IPS DF 6.9 (cell line): ENCODE results near the gene FREM2.

ENCODE experiments used
- DNase-seq: peaks from one replicate; pipeline ENCODE4 v3.0.0-alpha.2; 2013; ENCODE audit warnings: low read depth, low spot score
- H3K27ac ChIP-seq: one replicate; pipeline ENCODE4 v1.5.1; 2013; ENCODE audit warnings: low read length, control low read depth
- H3K27me3 ChIP-seq: 2 replicates; pipeline ENCODE4 v1.6.1; 2013; ENCODE audit warnings: mild to moderate bottlenecking, low read length; ENCODE audit not compliant: control insufficient read depth, insufficient read depth
- H3K36me3 ChIP-seq: 2 replicates; pipeline ENCODE4 v1.6.1; 2013; ENCODE audit warnings: low read length; ENCODE audit not compliant: control insufficient read depth, insufficient read depth
- H3K4me1 ChIP-seq: 2 replicates; pipeline ENCODE4 v1.6.1; 2013; ENCODE audit warnings: low read length; ENCODE audit not compliant: control insufficient read depth, insufficient read depth
- H3K4me3 ChIP-seq: 2 replicates; pipeline ENCODE4 v1.5.1; 2013; ENCODE audit warnings: mild to moderate bottlenecking, low read length
- H3K9me3 ChIP-seq: 2 replicates; pipeline ENCODE4 v1.6.1; 2013; ENCODE audit warnings: low read length, inconsistent platforms; ENCODE audit not compliant: control insufficient read depth, insufficient read depth
- WGBS: extraction: QIAGEN DNeasy Blood & Tissue Kit; methylation state at CpG from one replicate; pipeline ENCODE4 v1.1.7; 2013; ENCODE audit warnings: mixed read lengths, missing lambda C conversion rate; ENCODE audit not compliant: insufficient read length, insufficient coverage; 5-methylcytosine and 5-hydroxymethylcytosine counted together

The FREM2 gene

GRCh38 chr13:38862443-38862842 lies 175.6 kb downstream of the FREM2 start:
- Histone ChIP-seq H3K4me3 (no peak overlapping the region), H3K27me3 (no peaks in the 10 kb centered on the region), H3K4me1 (no peaks in the 10 kb centered on the region), H3K27ac (no peak overlapping the region), H3K36me3 (no peaks in the 10 kb centered on the region), H3K9me3 (no peaks in the 10 kb centered on the region)
- no CpG with 5 or more reads among the region's 2 CpGs for WGBS
- DNase-seq: no peak

GRCh38 chr13:38863536-38863935 lies 176.7 kb downstream of the FREM2 start:
- no peak for DNase-seq
- Histone ChIP-seq H3K4me3 (no peak overlapping the region), H3K36me3 (no peaks in the 10 kb centered on the region), H3K9me3 (no peaks in the 10 kb centered on the region), H3K4me1 (no peaks in the 10 kb centered on the region), H3K27ac (no peak overlapping the region), H3K27me3 (no peaks in the 10 kb centered on the region)
- no CpG with 5 or more reads among the region's 3 CpGs for WGBS

- no peak for DNase-seq
- WGBS: no CpG with 5 or more reads among the region's 1 CpG
- Histone ChIP-seq H3K27ac (no peak overlapping the region), H3K4me1 (no peaks in the 10 kb centered on the region; the same call in 1 of the 2 replicates), H3K27me3 (no peaks in the 10 kb centered on the region), H3K4me3 (no peak overlapping the region), H3K9me3 (no peaks in the 10 kb centered on the region), H3K36me3 (no peaks in the 10 kb centered on the region)
Measured at GRCh38 chr13:38866649-38867048, 179.8 kb downstream of the FREM2 start.

GRCh38 chr13:38868399-38868798 lies 181.5 kb downstream of the FREM2 start:
- no CpG with 5 or more reads among the region's 3 CpGs for WGBS

GRCh38 chr13:38868870-38869269 lies 182.0 kb downstream of the FREM2 start:
- Histone ChIP-seq H3K27me3 (no peaks in the 10 kb centered on the region), H3K4me1 (no peaks in the 10 kb centered on the region; the same call in 1 of the 2 replicates), H3K9me3 (no peaks in the 10 kb centered on the region), H3K36me3 (no peaks in the 10 kb centered on the region), H3K4me3 (no peak overlapping the region), H3K27ac (no peak overlapping the region)
- no CpG with 5 or more reads among the region's 2 CpGs for WGBS
- DNase-seq: no peak

More at GRCh38 chr13:38868399-38868798, 181.5 kb downstream of the FREM2 start:
- H3K27me3 ChIP-seq: no peaks in the 10 kb centered on the region
- H3K36me3 ChIP-seq: no peaks in the 10 kb centered on the region
- H3K4me1 ChIP-seq: no peaks in the 10 kb centered on the region; the same call in 1 of the 2 replicates
- H3K27ac ChIP-seq: no peak overlapping the region
- no peak overlapping the region for H3K4me3 ChIP-seq
- no peaks in the 10 kb centered on the region for H3K9me3 ChIP-seq
- no peak for DNase-seq

GRCh38 chr13:38871275-38871674 lies 184.4 kb downstream of the FREM2 start:
- H3K4me1 ChIP-seq: no peaks in the 10 kb centered on the region; the same call in 1 of the 2 replicates
- DNase-seq: no peak

GRCh38 chr13:38872693-38873092 lies 185.8 kb downstream of the FREM2 start:
- H3K4me3 ChIP-seq: no peak overlapping the region
- H3K27me3 ChIP-seq: no peaks in the 10 kb centered on the region
- no CpG with 5 or more reads among the region's 7 CpGs for WGBS
- DNase-seq: peak; percentile 29
- no peak overlapping the region for H3K27ac ChIP-seq
- H3K9me3 ChIP-seq: no peaks in the 10 kb centered on the region
- H3K4me1 ChIP-seq: no peaks in the 10 kb centered on the region; the same call in 1 of the 2 replicates
- H3K36me3 ChIP-seq: no peaks in the 10 kb centered on the region

More at GRCh38 chr13:38871275-38871674, 184.4 kb downstream of the FREM2 start:
- H3K4me3 ChIP-seq: no peak overlapping the region
- no peak overlapping the region for H3K27ac ChIP-seq
- WGBS: no CpG with 5 or more reads among the region's 2 CpGs
- H3K36me3 ChIP-seq: no peaks in the 10 kb centered on the region
- no peaks in the 10 kb centered on the region for H3K27me3 ChIP-seq
- H3K9me3 ChIP-seq: no peaks in the 10 kb centered on the region

- no CpG with 5 or more reads among the region's 1 CpG for WGBS
- no peak overlapping the region for H3K4me3 ChIP-seq
- H3K27me3 ChIP-seq: no peaks in the 10 kb centered on the region
- no peaks in the 10 kb centered on the region for H3K9me3 ChIP-seq
- no peaks in the 10 kb centered on the region for H3K4me1 ChIP-seq
- DNase-seq: no peak
- H3K36me3 ChIP-seq: peaks cover 3% of the 10 kb centered on the region; the same call in 1 of the 2 replicates
- no peak overlapping the region for H3K27ac ChIP-seq
Measured at GRCh38 chr13:38875186-38875875, 188.5 kb downstream of the FREM2 start.

- DNase-seq: no peak
- Histone ChIP-seq H3K4me1 (no peaks in the 10 kb centered on the region; the same call in 1 of the 2 replicates), H3K27ac (no peak overlapping the region), H3K27me3 (no peaks in the 10 kb centered on the region), H3K4me3 (no peak overlapping the region), H3K9me3 (no peaks in the 10 kb centered on the region), H3K36me3 (peaks cover 3% of the 10 kb centered on the region; the same call in 1 of the 2 replicates)
- WGBS: no CpG with 5 or more reads among the region's 3 CpGs
Measured at GRCh38 chr13:38879278-38879677, 192.4 kb downstream of the FREM2 start.

- no peak overlapping the region for H3K4me3 ChIP-seq
- H3K36me3 ChIP-seq: peaks cover 3% of the 10 kb centered on the region; the same call in 1 of the 2 replicates
- no peak overlapping the region for H3K27ac ChIP-seq
Measured at GRCh38 chr13:38879786-38880185, 192.9 kb downstream of the FREM2 start.

GRCh38 chr13:38880397-38880796 lies 193.5 kb downstream of the FREM2 start:
- Histone ChIP-seq H3K4me3 (no peak overlapping the region), H3K4me1 (no peaks in the 10 kb centered on the region; the same call in 1 of the 2 replicates), H3K27ac (no peak overlapping the region), H3K27me3 (no peaks in the 10 kb centered on the region), H3K36me3 (peaks cover 3% of the 10 kb centered on the region; the same call in 1 of the 2 replicates), H3K9me3 (no peaks in the 10 kb centered on the region)
- no CpG with 5 or more reads among the region's 5 CpGs for WGBS
- DNase-seq: no peak

More at GRCh38 chr13:38879786-38880185, 192.9 kb downstream of the FREM2 start:
- DNase-seq: no peak
- Histone ChIP-seq H3K4me1 (no peaks in the 10 kb centered on the region; the same call in 1 of the 2 replicates), H3K9me3 (no peaks in the 10 kb centered on the region), H3K27me3 (no peaks in the 10 kb centered on the region)
